Gastroesophageal sphincter (tissue), 3 donors: Measurements from ENCODE around the gene SGSM1.

Experiments used
- EP300 ChIP-seq: sonication (generic); formaldehyde crosslinking; IDR thresholded peaks from one replicate; pipeline ENCODE4 v1.6.1; 2017; ENCODE audit warnings: antibody characterized with exemption, mild to moderate bottlenecking
- POLR2A ChIP-seq, 2 donors: fragments of 450-650 bp; IDR thresholded peaks; one replicate each; pipeline ENCODE4 v1.6.1; 2017; ENCODE audit warnings: antibody characterized with exemption in 2 of 2, mild to moderate bottlenecking in 2 of 2, moderate library complexity in 1 of 2
- POLR2AphosphoS5 ChIP-seq: sonication (generic); formaldehyde crosslinking; IDR thresholded peaks from one replicate; pipeline ENCODE4 v1.6.1; 2017; ENCODE audit warnings: antibody characterized with exemption
- TF ChIP-seq, protein P1 (sequence below), 4 experiments: fragments of 200-600 bp in 2 of 4; fragments of 450-650 bp in 2 of 4; sonication (generic) in 1 of 4; IDR thresholded peaks; one replicate each; pipeline ENCODE4 v1.5.1; 2017 to 2019; ENCODE audit warnings: antibody characterized with exemption in 4 of 4, mild to moderate bottlenecking in 2 of 4, moderate library complexity in 2 of 4

GRCh38 chr22:24819487-24819886, 13.5 kb downstream of the SGSM1 start:
- TF ChIP-seq, protein P1, sequence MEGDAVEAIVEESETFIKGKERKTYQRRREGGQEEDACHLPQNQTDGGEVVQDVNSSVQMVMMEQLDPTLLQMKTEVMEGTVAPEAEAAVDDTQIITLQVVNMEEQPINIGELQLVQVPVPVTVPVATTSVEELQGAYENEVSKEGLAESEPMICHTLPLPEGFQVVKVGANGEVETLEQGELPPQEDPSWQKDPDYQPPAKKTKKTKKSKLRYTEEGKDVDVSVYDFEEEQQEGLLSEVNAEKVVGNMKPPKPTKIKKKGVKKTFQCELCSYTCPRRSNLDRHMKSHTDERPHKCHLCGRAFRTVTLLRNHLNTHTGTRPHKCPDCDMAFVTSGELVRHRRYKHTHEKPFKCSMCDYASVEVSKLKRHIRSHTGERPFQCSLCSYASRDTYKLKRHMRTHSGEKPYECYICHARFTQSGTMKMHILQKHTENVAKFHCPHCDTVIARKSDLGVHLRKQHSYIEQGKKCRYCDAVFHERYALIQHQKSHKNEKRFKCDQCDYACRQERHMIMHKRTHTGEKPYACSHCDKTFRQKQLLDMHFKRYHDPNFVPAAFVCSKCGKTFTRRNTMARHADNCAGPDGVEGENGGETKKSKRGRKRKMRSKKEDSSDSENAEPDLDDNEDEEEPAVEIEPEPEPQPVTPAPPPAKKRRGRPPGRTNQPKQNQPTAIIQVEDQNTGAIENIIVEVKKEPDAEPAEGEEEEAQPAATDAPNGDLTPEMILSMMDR (IDR thresholded peaks at IDR 0.05), result no peak
- TF ChIP-seq POLR2A (IDR thresholded peaks at IDR 0.05) (no peak), EP300 (no peak), POLR2AphosphoS5 (no peak)
